GM19468 (cell line): ENCODE measurements around the gene PIGM.
A peak's percentile ranks its signal among the peaks of the same experiment; 100 is the strongest.

Source experiments
- ATAC-seq: cut with Tn5 transposase; IDR thresholded peaks from one replicate; pipeline ENCODE4 v1.9.1; 2021; ENCODE audit warnings: mild to moderate bottlenecking, moderate library complexity, moderate number of reproducible peaks; ENCODE audit not compliant: unreplicated experiment; ENCODE audit errors: extremely low read depth

PIGM gene

GRCh38 chr1:160031365-160032164 lies at the start of gene PIGM:
Gene PIGM (minus strand): TSS chr1:160031990. CDS start chr1:160031739, 251 bp downstream.
- ATAC-seq: peak; percentile 94

- no peak for ATAC-seq
These were observed 49.6 kb upstream of the PIGM start, which contains the start of gene KCNJ9 for GRCh38 chr1:160081261-160081936. Gene KCNJ9 (plus strand): TSS chr1:160081538. CDS start chr1:160084031, 2,493 bp downstream.

- no peak for ATAC-seq
These were observed 48.8 kb upstream of the PIGM start for GRCh38 chr1:160080381-160081100.

GRCh38 chr1:160079448-160079847 lies 47.7 kb upstream of the PIGM start:
- no peak for ATAC-seq

GRCh38 chr1:160078512-160079195 lies 46.9 kb upstream of the PIGM start:
- ATAC-seq: no peak

GRCh38 chr1:160077486-160077885 lies 45.7 kb upstream of the PIGM start:
- ATAC-seq: no peak

- ATAC-seq: no peak
These were observed 44.5 kb upstream of the PIGM start for GRCh38 chr1:160076295-160076694.

- no peak for ATAC-seq
These were observed 44.0 kb upstream of the PIGM start for GRCh38 chr1:160075836-160076235.

GRCh38 chr1:160074865-160075264 lies 43.1 kb upstream of the PIGM start:
- ATAC-seq: no peak

- no peak for ATAC-seq
These were observed 39.5 kb upstream of the PIGM start for GRCh38 chr1:160071289-160071688.

GRCh38 chr1:160070243-160071163 lies 38.7 kb upstream of the PIGM start:
- no peak for ATAC-seq

GRCh38 chr1:160069460-160070231 lies 37.9 kb upstream of the PIGM start, which contains the start of gene KCNJ10:
Gene KCNJ10 (minus strand): TSS chr1:160070160. CDS start chr1:160042532, 27,628 bp downstream.
- no peak for ATAC-seq

GRCh38 chr1:160068225-160068624 lies 36.4 kb upstream of the PIGM start:
- no peak for ATAC-seq

GRCh38 chr1:160066829-160067745 lies 35.3 kb upstream of the PIGM start:
- no peak for ATAC-seq

GRCh38 chr1:160064746-160065145 lies 33.0 kb upstream of the PIGM start:
- ATAC-seq: no peak

- no peak for ATAC-seq
These were observed 32.4 kb upstream of the PIGM start for GRCh38 chr1:160064164-160064563.

- no peak for ATAC-seq
These were observed 31.4 kb upstream of the PIGM start for GRCh38 chr1:160063176-160063575.

GRCh38 chr1:160062230-160062532 lies 30.4 kb upstream of the PIGM start:
- no peak for ATAC-seq
